Astrocyte (in vitro differentiated cells and primary cell): Measurements from ENCODE around the gene CCR5AS.

Experiments
- EZH2 ChIP-seq: IDR thresholded peaks from 2 replicates; pipeline ENCODE4 v1.6.1; 2012; ENCODE audit warnings: mild to moderate bottlenecking, low read length, inconsistent platforms; ENCODE audit not compliant: insufficient read depth
- TF ChIP-seq, protein P1 (sequence below): IDR thresholded peaks from 2 replicates; pipeline ENCODE4 v1.5.1; 2011; ENCODE audit warnings: low read depth, mild to moderate bottlenecking, inconsistent platforms, low read length, moderate library complexity; ENCODE audit not compliant: insufficient read depth

DNA sequence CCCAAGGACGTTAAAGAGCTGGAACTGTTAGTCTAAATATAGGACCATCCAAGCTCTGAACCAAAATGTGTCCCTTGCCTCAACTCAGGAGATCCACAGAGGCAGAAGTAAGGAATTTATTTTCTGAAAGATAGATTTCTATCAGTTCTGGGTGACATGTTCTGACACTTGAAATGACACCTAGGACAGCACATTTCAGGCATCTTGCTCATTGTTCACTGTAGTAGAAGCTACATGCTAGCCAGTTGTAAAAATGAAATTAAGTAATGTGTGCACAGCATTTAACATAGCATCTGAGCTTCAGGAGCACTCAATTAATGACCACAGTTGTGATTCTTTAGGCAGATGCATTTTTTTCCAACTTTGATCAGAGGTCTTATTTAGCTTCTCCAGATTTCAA, 52.4 kb downstream of the CCR5AS start:
- TF ChIP-seq, protein P1, sequence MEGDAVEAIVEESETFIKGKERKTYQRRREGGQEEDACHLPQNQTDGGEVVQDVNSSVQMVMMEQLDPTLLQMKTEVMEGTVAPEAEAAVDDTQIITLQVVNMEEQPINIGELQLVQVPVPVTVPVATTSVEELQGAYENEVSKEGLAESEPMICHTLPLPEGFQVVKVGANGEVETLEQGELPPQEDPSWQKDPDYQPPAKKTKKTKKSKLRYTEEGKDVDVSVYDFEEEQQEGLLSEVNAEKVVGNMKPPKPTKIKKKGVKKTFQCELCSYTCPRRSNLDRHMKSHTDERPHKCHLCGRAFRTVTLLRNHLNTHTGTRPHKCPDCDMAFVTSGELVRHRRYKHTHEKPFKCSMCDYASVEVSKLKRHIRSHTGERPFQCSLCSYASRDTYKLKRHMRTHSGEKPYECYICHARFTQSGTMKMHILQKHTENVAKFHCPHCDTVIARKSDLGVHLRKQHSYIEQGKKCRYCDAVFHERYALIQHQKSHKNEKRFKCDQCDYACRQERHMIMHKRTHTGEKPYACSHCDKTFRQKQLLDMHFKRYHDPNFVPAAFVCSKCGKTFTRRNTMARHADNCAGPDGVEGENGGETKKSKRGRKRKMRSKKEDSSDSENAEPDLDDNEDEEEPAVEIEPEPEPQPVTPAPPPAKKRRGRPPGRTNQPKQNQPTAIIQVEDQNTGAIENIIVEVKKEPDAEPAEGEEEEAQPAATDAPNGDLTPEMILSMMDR = no peak
- TF ChIP-seq EZH2 = no peak
